GM12865 (cell line): ENCODE measurements around the gene ESYT2.

Experiments
- DNase-seq: peaks from one replicate; pipeline ENCODE4 v3.0.0; 2010; ENCODE audit warnings: low read depth
- H3K4me3 ChIP-seq: 2 replicates; pipeline ENCODE4 v1.5.1; 2011; ENCODE audit warnings: mild to moderate bottlenecking, low read depth, low read length, control low read depth
- CTCF ChIP-seq: IDR thresholded peaks from 2 replicates; pipeline ENCODE4 v1.5.1; 2011; ENCODE audit warnings: low read length, control low read depth, low read depth, inconsistent platforms; ENCODE audit not compliant: insufficient read depth; ENCODE audit errors: missing control alignments

The ESYT2 gene

GRCh38 chr7:158814637-158815036, 14.7 kb downstream of the ESYT2 start:
- no peak for DNase-seq
- no peak overlapping the region for H3K4me3 ChIP-seq
- TF ChIP-seq CTCF: no peak

GRCh38 chr7:158812684-158813083, 16.6 kb downstream of the ESYT2 start:
- H3K4me3 ChIP-seq: no peak overlapping the region
- no peak for DNase-seq
- TF ChIP-seq CTCF: no peak

- H3K4me3 ChIP-seq: no peak overlapping the region
- TF ChIP-seq CTCF: no peak
- DNase-seq: no peak
Measured at GRCh38 chr7:158811894-158812293, 17.4 kb downstream of the ESYT2 start.

GRCh38 chr7:158811461-158811860, 17.8 kb downstream of the ESYT2 start:
- no peak overlapping the region for H3K4me3 ChIP-seq
- TF ChIP-seq CTCF: no peak
- DNase-seq: no peak

- no peak for TF ChIP-seq CTCF
- no peak overlapping the region for H3K4me3 ChIP-seq
- DNase-seq: no peak
Measured at GRCh38 chr7:158810846-158811245, 18.5 kb downstream of the ESYT2 start.

GRCh38 chr7:158809596-158809995, 19.7 kb downstream of the ESYT2 start:
- peak; percentile 52 for DNase-seq
- no peak for TF ChIP-seq CTCF
- no peak overlapping the region for H3K4me3 ChIP-seq

- no peak overlapping the region for H3K4me3 ChIP-seq
- TF ChIP-seq CTCF: no peak
- no peak for DNase-seq
Measured at GRCh38 chr7:158808126-158808525, 21.2 kb downstream of the ESYT2 start.
